ENCODE data around the gene XYLT1.

The XYLT1 gene

GRCh38 chr16:17289674-17290635, 180.8 kb downstream of the XYLT1 start:
- TF ChIP-seq CTCF (IDR thresholded peaks at IDR 0.05) = no peak
- no peak for TF ChIP-seq ZFX (IDR thresholded peaks at IDR 0.05; ENCODE audit: borderline replicate concordance)
- H3K27ac ChIP-seq = no peak overlapping the region

GRCh38 chr16:17289050-17289449, 181.7 kb downstream of the XYLT1 start:
- no peak for TF ChIP-seq ZFX (IDR thresholded peaks at IDR 0.05; ENCODE audit: borderline replicate concordance)
- no peak overlapping the region for H3K27ac ChIP-seq

- no peak overlapping the region for H3K27ac ChIP-seq
- TF ChIP-seq CTCF (IDR thresholded peaks at IDR 0.05) (no peak), ZFX (IDR thresholded peaks at IDR 0.05; ENCODE audit: borderline replicate concordance) (no peak)
Observed at GRCh38 chr16:17287166-17287800, 183.5 kb downstream of the XYLT1 start.

- no peak overlapping the region for H3K27ac ChIP-seq
- TF ChIP-seq ZFX (IDR thresholded peaks at IDR 0.05; ENCODE audit: borderline replicate concordance) = no peak
Observed at GRCh38 chr16:17286443-17286842, 184.3 kb downstream of the XYLT1 start.

GRCh38 chr16:17283016-17283415, 187.7 kb downstream of the XYLT1 start:
- TF ChIP-seq CTCF (IDR thresholded peaks at IDR 0.05) (no peak), ZFX (IDR thresholded peaks at IDR 0.05; ENCODE audit: borderline replicate concordance) (no peak)
- no peak overlapping the region for H3K27ac ChIP-seq

GRCh38 chr16:17282247-17282646, 188.5 kb downstream of the XYLT1 start:
- TF ChIP-seq CTCF (IDR thresholded peaks at IDR 0.05) = no peak
- TF ChIP-seq ZFX (IDR thresholded peaks at IDR 0.05; ENCODE audit: borderline replicate concordance) = no peak
- H3K27ac ChIP-seq = no peak overlapping the region

GRCh38 chr16:17281052-17281451, 189.7 kb downstream of the XYLT1 start:
- TF ChIP-seq ZFX (IDR thresholded peaks at IDR 0.05; ENCODE audit: borderline replicate concordance) (no peak), CTCF (IDR thresholded peaks at IDR 0.05) (no peak)
- no peak overlapping the region for H3K27ac ChIP-seq

- no peak overlapping the region for H3K27ac ChIP-seq
- no peak for TF ChIP-seq ZFX (IDR thresholded peaks at IDR 0.05; ENCODE audit: borderline replicate concordance)
- no peak for TF ChIP-seq CTCF (IDR thresholded peaks at IDR 0.05)
Observed at GRCh38 chr16:17278988-17279387, 191.8 kb downstream of the XYLT1 start.
